Epithelial cell of esophagus (primary cell): Measurements from ENCODE around the gene ZIC1.

Experiments used
- DNase-seq: peaks from one replicate; pipeline ENCODE4 v3.0.0; 2010; ENCODE audit warnings: low read depth
- H3K4me3 ChIP-seq: 2 replicates; pipeline ENCODE4 v1.5.1; 2011; ENCODE audit warnings: mild to moderate bottlenecking, low read length, control low read depth
- CTCF ChIP-seq: IDR thresholded peaks from 2 replicates; pipeline ENCODE4 v1.5.1; 2011; ENCODE audit warnings: low read depth, mild to moderate bottlenecking, low read length, control low read depth, inconsistent platforms; ENCODE audit not compliant: insufficient read depth; ENCODE audit errors: missing control alignments

Gene ZIC1

GRCh38 chr3:147404000-147404799, 5.0 kb upstream of the ZIC1 start:
- no peak for DNase-seq
- no peak overlapping the region for H3K4me3 ChIP-seq
- no peak for TF ChIP-seq CTCF

GRCh38 chr3:147404800-147405230, 4.3 kb upstream of the ZIC1 start:
- H3K4me3 ChIP-seq, result no peak overlapping the region
- DNase-seq, result no peak
- TF ChIP-seq CTCF, result no peak

- TF ChIP-seq CTCF, result no peak
- no peak for DNase-seq
- no peak overlapping the region for H3K4me3 ChIP-seq
These were observed 3.7 kb upstream of the ZIC1 start for GRCh38 chr3:147405231-147406027.

GRCh38 chr3:147406028-147406931, 2.9 kb upstream of the ZIC1 start, which contains the start of gene ZIC4:
Gene ZIC4 (minus strand): TSS chr3:147406543. CDS start chr3:147402797, 3,746 bp downstream.
- H3K4me3 ChIP-seq, result no peak within 1 kb of the TSS
- DNase-seq, result no peak
- no peak for TF ChIP-seq CTCF

- no peak overlapping the region for H3K4me3 ChIP-seq
- no peak for DNase-seq
- no peak for TF ChIP-seq CTCF
These were observed 2.1 kb upstream of the ZIC1 start for GRCh38 chr3:147407114-147407497.

GRCh38 chr3:147407498-147408187, 1.5 kb upstream of the ZIC1 start:
- DNase-seq, result no peak
- no peak for TF ChIP-seq CTCF
- H3K4me3 ChIP-seq, result no peak overlapping the region
